Lower lobe of right lung (tissue), 2 donors: Measurements from ENCODE around the gene PCDHB5. TPM values are rescaled to one million over a fixed set of nuclear protein-coding genes. Genes with fewer than 3 reads are reported as not detected.
"Not testable (repeated sequence)": the region's sequence is repeated elsewhere in the genome, so short reads cannot be mapped to it uniquely, and the experiment has no call there.

Source experiments
- ATAC-seq, 2 donors: fragments of 200-7000 bp; cut with Tn5 transposase; one replicate each; pipeline ENCODE4 v1.9.1; 2020 to 2022; ENCODE audit warnings: mild to moderate bottlenecking in 2 of 2, moderate library complexity in 2 of 2
- DNase-seq: peaks from one replicate; pipeline ENCODE4 v3.0.0-alpha.2; 2020
- H3K27ac ChIP-seq: fragments of 200-600 bp; one replicate; pipeline ENCODE4 v1.8.0; 2022
- H3K27me3 ChIP-seq: fragments of 200-600 bp; one replicate; pipeline ENCODE4 v1.8.0; 2022; ENCODE audit warnings: low read depth
- H3K36me3 ChIP-seq: fragments of 200-600 bp; one replicate; pipeline ENCODE4 v1.8.0; 2022; ENCODE audit warnings: mild to moderate bottlenecking
- H3K4me1 ChIP-seq: fragments of 200-600 bp; one replicate; pipeline ENCODE4 v1.8.0; 2022
- H3K4me3 ChIP-seq: fragments of 200-600 bp; one replicate; pipeline ENCODE4 v1.8.0; 2022; ENCODE audit warnings: mild to moderate bottlenecking
- H3K9me3 ChIP-seq: fragments of 200-600 bp; one replicate; pipeline ENCODE4 v1.8.0; 2022
- intact Hi-C: fragments of 100-400 bp; cut with DNase I; formaldehyde crosslinking; loops from one replicate; pipeline ENCODE4 v1.11.0; 2022
- total RNA-seq: library from RNA; stranded (reverse); fragmentation: NEBNext Ultra II Directional; extraction: Animal tissue kit (Norgen Biotek cat#: 25700); gene quantifications from one replicate; pipeline ENCODE4 v1.2.1, GENCODE V29; 2021
- TF ChIP-seq, protein P1 (sequence below): fragments of 200-600 bp; IDR thresholded peaks from one replicate; pipeline ENCODE4 v1.8.0; 2022; ENCODE audit warnings: antibody characterized with exemption, mild to moderate bottlenecking
- donor health status: DM: no; HTN: yes; CAD: no; lungs with severe emphysema.

PCDHB5 gene
- total RNA-seq, 1 donor from 2014 or later, result 1.8 TPM

DNA sequence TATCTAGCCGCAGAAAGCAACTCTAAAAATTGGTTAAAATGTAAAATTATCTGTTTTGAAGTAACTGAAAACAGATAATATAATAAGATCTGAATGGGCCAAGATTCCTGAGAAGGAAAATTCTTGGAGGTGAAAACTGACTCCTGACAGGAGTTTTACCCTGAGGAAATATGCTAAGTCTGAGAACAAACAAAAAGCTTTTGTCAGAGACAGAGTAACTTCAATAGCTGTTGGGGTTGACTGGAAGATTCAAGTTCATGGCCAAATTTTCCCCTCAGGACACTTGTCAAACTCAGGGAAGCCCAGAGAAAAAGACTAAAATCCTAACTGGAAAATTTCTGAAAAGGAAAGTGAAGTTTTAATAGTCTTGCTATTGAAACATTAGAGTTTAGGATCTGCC lies 7.7 kb upstream of the PCDHB5 start:
- Histone ChIP-seq H3K27me3 (peaks cover under 1% of the 10 kb centered on the region), H3K4me3 (no peak overlapping the region), H3K27ac (no peak overlapping the region), H3K36me3 (no peaks in the 10 kb centered on the region), H3K9me3 (peaks cover 6% of the 10 kb centered on the region), H3K4me1 (no peaks in the 10 kb centered on the region)
- intact Hi-C loops, result no loop called here
- TF ChIP-seq, protein P1, sequence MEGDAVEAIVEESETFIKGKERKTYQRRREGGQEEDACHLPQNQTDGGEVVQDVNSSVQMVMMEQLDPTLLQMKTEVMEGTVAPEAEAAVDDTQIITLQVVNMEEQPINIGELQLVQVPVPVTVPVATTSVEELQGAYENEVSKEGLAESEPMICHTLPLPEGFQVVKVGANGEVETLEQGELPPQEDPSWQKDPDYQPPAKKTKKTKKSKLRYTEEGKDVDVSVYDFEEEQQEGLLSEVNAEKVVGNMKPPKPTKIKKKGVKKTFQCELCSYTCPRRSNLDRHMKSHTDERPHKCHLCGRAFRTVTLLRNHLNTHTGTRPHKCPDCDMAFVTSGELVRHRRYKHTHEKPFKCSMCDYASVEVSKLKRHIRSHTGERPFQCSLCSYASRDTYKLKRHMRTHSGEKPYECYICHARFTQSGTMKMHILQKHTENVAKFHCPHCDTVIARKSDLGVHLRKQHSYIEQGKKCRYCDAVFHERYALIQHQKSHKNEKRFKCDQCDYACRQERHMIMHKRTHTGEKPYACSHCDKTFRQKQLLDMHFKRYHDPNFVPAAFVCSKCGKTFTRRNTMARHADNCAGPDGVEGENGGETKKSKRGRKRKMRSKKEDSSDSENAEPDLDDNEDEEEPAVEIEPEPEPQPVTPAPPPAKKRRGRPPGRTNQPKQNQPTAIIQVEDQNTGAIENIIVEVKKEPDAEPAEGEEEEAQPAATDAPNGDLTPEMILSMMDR, result no peak
- DNase-seq, result no peak
- no peak for ATAC-seq

- Histone ChIP-seq H3K9me3 (peaks cover 21% of the 10 kb centered on the region), H3K4me3 (peak overlapping the region; percentile 31), H3K4me1 (no peaks in the 10 kb centered on the region), H3K27me3 (no peaks in the 10 kb centered on the region), H3K27ac (no peak overlapping the region), H3K36me3 (no peaks in the 10 kb centered on the region)
- DNase-seq, result no peak
- intact Hi-C loops, result no loop called here
- TF ChIP-seq, protein P1, result no peak
- ATAC-seq, result no peak
These were observed 786 bp downstream of the PCDHB5 start for GRCh38 chr5:141135718-141136266.

- H3K4me3 ChIP-seq, H3K27me3 ChIP-seq, H3K4me1 ChIP-seq, H3K36me3 ChIP-seq, H3K27ac ChIP-seq, DNase-seq, intact Hi-C loops, ATAC-seq: not testable (repeated sequence)
- peaks cover 21% of the 10 kb centered on the region for H3K9me3 ChIP-seq
These were observed 2.3 kb downstream of the PCDHB5 start for GRCh38 chr5:141137346-141137745.

GRCh38 chr5:141149812-141150211 lies 14.8 kb downstream of the PCDHB5 start, which contains the start of gene PCDHB6:
Gene PCDHB6 (plus strand): TSS chr5:141150057. CDS start chr5:141150258, 201 bp downstream.
- no peak for ATAC-seq
- TF ChIP-seq, protein P1, result peak; percentile 11
- H3K36me3 ChIP-seq, result no peaks in the 10 kb centered on the region
- intact Hi-C loops, result no loop called here
- no peaks in the 10 kb centered on the region for H3K4me1 ChIP-seq
- H3K27ac ChIP-seq, result no peak within 1 kb of the TSS
- peak within 1 kb of the TSS; percentile 15 for H3K4me3 ChIP-seq
- H3K27me3 ChIP-seq, result no peaks in the 10 kb centered on the region
- no peak for DNase-seq
- peaks cover 9% of the 10 kb centered on the region for H3K9me3 ChIP-seq

DNA sequence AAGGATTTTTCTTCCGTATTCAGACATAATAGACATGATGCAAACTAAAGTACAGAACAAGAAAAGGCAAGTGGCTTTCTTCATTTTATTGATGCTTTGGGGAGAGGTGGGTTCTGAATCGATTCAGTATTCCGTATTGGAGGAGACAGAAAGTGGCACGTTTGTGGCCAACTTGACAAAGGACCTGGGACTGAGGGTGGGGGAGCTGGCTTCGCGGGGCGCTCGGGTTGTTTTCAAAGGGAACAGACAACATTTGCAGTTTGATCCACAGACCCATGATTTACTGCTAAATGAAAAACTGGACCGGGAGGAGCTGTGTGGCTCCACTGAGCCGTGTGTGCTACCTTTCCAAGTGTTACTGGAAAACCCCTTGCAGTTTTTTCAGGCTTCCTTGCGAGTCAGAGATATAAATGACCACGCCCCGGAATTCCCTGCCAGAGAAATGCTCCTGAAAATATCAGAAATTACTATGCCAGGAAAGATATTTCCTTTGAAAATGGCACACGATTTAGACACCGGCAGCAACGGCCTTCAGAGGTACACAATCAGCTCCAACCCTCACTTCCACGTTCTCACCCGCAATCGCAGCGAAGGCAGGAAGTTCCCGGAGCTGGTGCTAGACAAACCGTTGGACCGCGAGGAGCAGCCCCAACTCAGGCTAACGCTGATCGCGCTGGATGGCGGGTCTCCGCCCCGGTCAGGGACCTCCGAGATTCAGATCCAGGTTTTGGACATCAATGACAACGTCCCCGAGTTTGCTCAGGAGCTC lies 15.4 kb downstream of the PCDHB5 start:
- no peaks in the 10 kb centered on the region for H3K4me1 ChIP-seq
- no peak for ATAC-seq
- DNase-seq, result no peak
- intact Hi-C loops, result no loop called here
- peaks cover 9% of the 10 kb centered on the region for H3K9me3 ChIP-seq
- H3K27me3 ChIP-seq, result no peaks in the 10 kb centered on the region
- peak overlapping the region; percentile 15 for H3K4me3 ChIP-seq
- TF ChIP-seq, protein P1, result no peak
- no peak overlapping the region for H3K27ac ChIP-seq
- no peaks in the 10 kb centered on the region for H3K36me3 ChIP-seq

GRCh38 chr5:141150993-141151325 lies 16.0 kb downstream of the PCDHB5 start:
- H3K27me3 ChIP-seq, result no peaks in the 10 kb centered on the region
- peaks cover 11% of the 10 kb centered on the region for H3K9me3 ChIP-seq
- H3K27ac ChIP-seq, result no peak overlapping the region
- no peak overlapping the region for H3K4me3 ChIP-seq
- H3K4me1 ChIP-seq, result no peaks in the 10 kb centered on the region
- DNase-seq, result no peak
- TF ChIP-seq, protein P1, result no peak
- H3K36me3 ChIP-seq, result no peaks in the 10 kb centered on the region
- intact Hi-C loops, result no loop called here
- ATAC-seq, result no peak

DNA sequence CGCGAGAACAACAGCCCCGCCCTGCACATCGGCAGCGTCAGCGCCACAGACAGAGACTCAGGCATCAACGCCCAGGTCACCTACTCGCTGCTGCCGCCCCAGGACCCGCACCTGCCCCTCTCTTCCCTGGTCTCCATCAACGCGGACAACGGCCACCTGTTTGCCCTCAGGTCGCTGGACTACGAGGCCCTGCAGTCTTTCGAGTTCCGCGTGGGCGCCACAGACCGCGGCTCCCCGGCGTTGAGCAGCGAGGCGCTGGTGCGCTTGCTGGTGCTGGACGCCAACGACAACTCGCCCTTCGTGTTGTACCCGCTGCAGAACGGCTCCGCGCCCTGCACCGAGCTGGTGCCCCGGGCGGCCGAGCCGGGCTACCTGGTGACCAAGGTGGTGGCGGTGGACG lies 16.6 kb downstream of the PCDHB5 start:
- intact Hi-C loops, H3K36me3 ChIP-seq, H3K4me3 ChIP-seq, H3K4me1 ChIP-seq, ATAC-seq, DNase-seq, H3K27ac ChIP-seq, H3K27me3 ChIP-seq: not testable (repeated sequence)
- peaks cover 18% of the 10 kb centered on the region for H3K9me3 ChIP-seq

DNA sequence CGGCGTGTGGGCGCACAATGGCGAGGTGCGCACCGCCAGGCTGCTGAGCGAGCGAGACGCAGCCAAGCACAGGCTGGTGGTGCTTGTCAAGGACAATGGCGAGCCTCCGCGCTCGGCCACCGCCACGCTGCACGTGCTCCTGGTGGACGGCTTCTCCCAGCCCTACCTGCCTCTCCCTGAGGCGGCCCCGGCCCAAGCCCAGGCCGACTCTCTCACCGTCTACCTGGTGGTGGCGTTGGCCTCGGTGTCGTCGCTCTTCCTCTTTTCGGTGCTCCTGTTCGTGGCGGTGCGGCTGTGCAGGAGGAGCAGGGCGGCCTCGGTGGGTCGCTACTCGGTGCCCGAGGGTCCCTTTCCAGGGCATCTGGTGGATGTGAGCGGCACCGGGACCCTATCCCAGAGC lies 17.1 kb downstream of the PCDHB5 start:
- H3K9me3 ChIP-seq, result peaks cover 19% of the 10 kb centered on the region
- not testable (repeated sequence) for H3K4me1 ChIP-seq, DNase-seq

More for the DNA sequence above, 17.1 kb downstream of the PCDHB5 start:
- ATAC-seq, H3K27ac ChIP-seq, intact Hi-C loops, H3K27me3 ChIP-seq, H3K4me3 ChIP-seq, H3K36me3 ChIP-seq: not testable (repeated sequence)
